ENCODE data around the gene RHBDD1. TPM values are rescaled to one million over a fixed set of nuclear protein-coding genes. Genes with fewer than 3 reads are reported as not detected.
"Not testable (repeated sequence)": the region's sequence is repeated elsewhere in the genome, so short reads cannot be mapped to it uniquely, and the experiment has no call there.

The RHBDD1 gene
- total and polyA plus RNA-seq, 5 donors from 2014 or later, result 24.7 to 56.4 (median 27.4) TPM

- Histone ChIP-seq H3K4me3 (ENCODE audit: low read depth, low read length) (peak overlapping the region; percentile 98), H3K36me3 (ENCODE audit: control insufficient read depth, insufficient read depth, low read length) (no peaks in the 10 kb centered on the region), H3K27ac (ENCODE audit: insufficient read depth, low read length, poor library complexity, severe bottlenecking) (peak overlapping the region; percentile 100), H3K27me3 (ENCODE audit: control insufficient read depth, insufficient read depth, low read length) (no peaks in the 10 kb centered on the region), H3K9me3 (ENCODE audit: control insufficient read depth in 2 of 2, low read length in 2 of 2) (no peaks in the 10 kb centered on the region), H3K4me1 (ENCODE audit: control insufficient read depth, insufficient read depth, low read length, poor library complexity, severe bottlenecking) (peaks cover 63% of the 10 kb centered on the region)
- Mint-ChIP-seq H3K27ac (peak overlapping the region; percentile 99 to 100 (median 100)), H3K27me3 (no peaks in the 10 kb centered on the region), H3K4me3 (peak overlapping the region; percentile 80 to 93 (median 88)), H3K4me1 (peaks cover 47 to 92% (median 69%) of the 10 kb centered on the region in 4 donors), H3K36me3 (peaks cover 20% of the 10 kb centered on the region), H3K9me3 (peaks cover 0 to 2% (median 0%) of the 10 kb centered on the region in 7 donors)
- DNase-seq, result peak in 1 of 3 donors; percentile 43
- ATAC-seq (ENCODE audit: low read depth in 2 of 2), result no peak
Measured at GRCh38 chr2:226838722-226839121, 2.9 kb downstream of the RHBDD1 start.

GRCh38 chr2:226839161-226839560 is 3.3 kb downstream of the RHBDD1 start:
- DNase-seq, result peak in 2 of 3 donors; percentile 41 to 47
- peak overlapping the region; percentile 80 to 93 (median 88) for H3K4me3 Mint-ChIP-seq
- Histone ChIP-seq H3K36me3 (ENCODE audit: control insufficient read depth, insufficient read depth, low read length) (no peaks in the 10 kb centered on the region), H3K4me1 (ENCODE audit: control insufficient read depth, insufficient read depth, low read length, poor library complexity, severe bottlenecking) (peaks cover 60% of the 10 kb centered on the region), H3K27me3 (ENCODE audit: control insufficient read depth, insufficient read depth, low read length) (no peaks in the 10 kb centered on the region), H3K27ac (ENCODE audit: insufficient read depth, low read length, poor library complexity, severe bottlenecking) (peak overlapping the region; percentile 100), H3K9me3 (ENCODE audit: control insufficient read depth in 2 of 2, low read length in 2 of 2) (no peaks in the 10 kb centered on the region), H3K4me3 (ENCODE audit: low read depth, low read length) (peak overlapping the region; percentile 98)
- H3K9me3 Mint-ChIP-seq, result peaks cover 0 to 2% (median 0%) of the 10 kb centered on the region in 7 donors
- peaks cover 43 to 91% (median 66%) of the 10 kb centered on the region in 4 donors for H3K4me1 Mint-ChIP-seq
- no peak for ATAC-seq (ENCODE audit: low read depth in 2 of 2)
- peak overlapping the region; percentile 99 to 100 (median 100) for H3K27ac Mint-ChIP-seq
- H3K27me3 Mint-ChIP-seq, result no peaks in the 10 kb centered on the region
- peaks cover 20% of the 10 kb centered on the region for H3K36me3 Mint-ChIP-seq

GRCh38 chr2:226839951-226840350 is 4.1 kb downstream of the RHBDD1 start:
- H3K4me1 ChIP-seq (ENCODE audit: control insufficient read depth, insufficient read depth, low read length, poor library complexity, severe bottlenecking), result peaks cover 54% of the 10 kb centered on the region

GRCh38 chr2:226843001-226843400 is 7.1 kb downstream of the RHBDD1 start:
- H3K27ac Mint-ChIP-seq, result peak overlapping the region in 2 of 3 donors; percentile 24 to 31
- H3K4me1 ChIP-seq (ENCODE audit: control insufficient read depth, insufficient read depth, low read length, poor library complexity, severe bottlenecking), result peaks cover 29% of the 10 kb centered on the region
- H3K36me3 Mint-ChIP-seq, result peaks cover 20% of the 10 kb centered on the region
- not testable (repeated sequence) for ATAC-seq (ENCODE audit: low read depth in 2 of 2); H3K27me3 ChIP-seq (ENCODE audit: control insufficient read depth, insufficient read depth, low read length); H3K27ac ChIP-seq (ENCODE audit: insufficient read depth, low read length, poor library complexity, severe bottlenecking); H3K9me3 ChIP-seq (ENCODE audit: control insufficient read depth in 2 of 2, low read length in 2 of 2); H3K36me3 ChIP-seq (ENCODE audit: control insufficient read depth, insufficient read depth, low read length); H3K27me3 Mint-ChIP-seq; H3K4me3 ChIP-seq (ENCODE audit: low read depth, low read length); DNase-seq; H3K9me3 Mint-ChIP-seq
- peaks cover 26 to 69% (median 62%) of the 10 kb centered on the region in 4 donors for H3K4me1 Mint-ChIP-seq
- H3K4me3 Mint-ChIP-seq, result peak overlapping the region in 2 of 4 donors; percentile 15 to 42

More at GRCh38 chr2:226839951-226840350, 4.1 kb downstream of the RHBDD1 start:
- peak in 2 of 3 donors; percentile 14 to 28 for DNase-seq
- Mint-ChIP-seq H3K4me3 (peak overlapping the region in 3 of 4 donors; percentile 80 to 92 (median 85)), H3K4me1 (peaks cover 39 to 88% (median 66%) of the 10 kb centered on the region in 4 donors), H3K27me3 (no peaks in the 10 kb centered on the region), H3K27ac (peak overlapping the region in 2 of 3 donors; percentile 100), H3K36me3 (peaks cover 20% of the 10 kb centered on the region), H3K9me3 (peaks cover 0 to 2% (median 0%) of the 10 kb centered on the region in 7 donors)
- peak overlapping the region; percentile 98 for H3K4me3 ChIP-seq (ENCODE audit: low read depth, low read length)
- H3K27ac ChIP-seq (ENCODE audit: insufficient read depth, low read length, poor library complexity, severe bottlenecking), result peak overlapping the region; percentile 100
- no peak for ATAC-seq (ENCODE audit: low read depth in 2 of 2)
- H3K9me3 ChIP-seq (ENCODE audit: control insufficient read depth in 2 of 2, low read length in 2 of 2), result no peaks in the 10 kb centered on the region
- no peaks in the 10 kb centered on the region for H3K36me3 ChIP-seq (ENCODE audit: control insufficient read depth, insufficient read depth, low read length)
- H3K27me3 ChIP-seq (ENCODE audit: control insufficient read depth, insufficient read depth, low read length), result no peaks in the 10 kb centered on the region

DNA sequence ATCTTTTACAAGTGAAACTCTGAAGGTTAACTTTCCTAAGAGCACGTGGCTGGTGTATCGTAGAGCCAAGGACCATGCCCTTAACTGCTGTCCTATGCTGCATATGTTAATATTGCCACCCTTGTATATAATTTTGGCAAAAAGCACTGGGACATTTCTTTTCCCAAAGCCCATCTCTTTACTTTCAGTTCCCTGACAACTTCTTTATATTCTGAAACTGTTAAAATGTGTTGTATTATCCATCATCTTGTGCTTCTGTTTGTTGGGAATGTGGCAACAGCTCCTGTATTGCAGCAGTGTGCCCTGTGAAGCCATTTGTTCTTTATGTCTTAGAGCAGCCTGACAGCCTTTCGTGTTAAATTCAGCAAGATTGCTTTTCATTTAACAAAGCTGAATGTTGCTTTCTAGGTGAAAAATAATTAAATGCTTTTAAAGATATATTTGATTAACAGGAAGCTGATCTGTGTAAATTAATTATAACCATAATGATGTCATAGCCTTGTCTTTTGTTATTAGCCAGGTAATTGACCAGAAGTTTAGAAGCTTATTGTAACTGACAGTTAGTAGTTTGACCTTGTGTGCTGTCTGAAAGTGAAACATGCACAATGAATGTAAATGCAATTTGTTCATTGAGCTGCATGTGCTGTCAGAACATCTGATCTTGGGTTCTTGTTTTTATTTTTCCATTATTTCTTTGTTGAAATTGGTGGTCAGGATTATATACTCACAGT is 9.7 kb downstream of the RHBDD1 start:
- Histone ChIP-seq H3K9me3 (ENCODE audit: control insufficient read depth in 2 of 2, low read length in 2 of 2) (no peaks in the 10 kb centered on the region), H3K27me3 (ENCODE audit: control insufficient read depth, insufficient read depth, low read length) (no peaks in the 10 kb centered on the region), H3K27ac (ENCODE audit: insufficient read depth, low read length, poor library complexity, severe bottlenecking) (no peak overlapping the region), H3K4me3 (ENCODE audit: low read depth, low read length) (no peak overlapping the region), H3K4me1 (ENCODE audit: control insufficient read depth, insufficient read depth, low read length, poor library complexity, severe bottlenecking) (peaks cover 4% of the 10 kb centered on the region), H3K36me3 (ENCODE audit: control insufficient read depth, insufficient read depth, low read length) (no peaks in the 10 kb centered on the region)
- no peak overlapping the region for H3K27ac Mint-ChIP-seq
- ATAC-seq (ENCODE audit: low read depth in 2 of 2), result no peak
- H3K36me3 Mint-ChIP-seq, result peaks cover 22% of the 10 kb centered on the region
- no peaks in the 10 kb centered on the region for H3K27me3 Mint-ChIP-seq
- peaks cover 10 to 49% (median 46%) of the 10 kb centered on the region in 4 donors for H3K4me1 Mint-ChIP-seq
- H3K9me3 Mint-ChIP-seq, result peaks cover 0 to 2% (median 0%) of the 10 kb centered on the region in 7 donors
- no peak for DNase-seq
- H3K4me3 Mint-ChIP-seq, result no peak overlapping the region

DNA sequence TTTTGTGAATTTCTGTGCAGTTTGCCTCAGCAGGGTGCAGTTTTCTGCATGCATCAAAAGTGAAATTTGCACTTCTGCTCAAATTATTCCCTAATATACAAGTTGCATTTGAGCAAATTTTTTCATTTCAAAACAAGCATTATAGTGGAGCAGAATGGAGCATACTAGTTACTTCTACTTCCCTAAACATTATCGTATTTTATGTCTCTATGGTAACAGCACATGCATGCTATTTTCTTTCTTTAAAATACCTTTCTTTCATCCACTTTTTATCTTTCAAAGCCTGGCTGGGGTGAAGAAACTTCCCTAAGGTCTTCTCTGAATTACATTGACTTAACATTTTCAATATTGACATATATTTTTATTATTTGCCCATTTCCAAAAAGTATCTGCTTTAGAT is 11.2 kb downstream of the RHBDD1 start:
- no peak for DNase-seq
- H3K4me1 ChIP-seq (ENCODE audit: control insufficient read depth, insufficient read depth, low read length, poor library complexity, severe bottlenecking), result no peaks in the 10 kb centered on the region
- H3K4me3 Mint-ChIP-seq, result no peak overlapping the region
- H3K27me3 Mint-ChIP-seq, result no peaks in the 10 kb centered on the region
- H3K27me3 ChIP-seq (ENCODE audit: control insufficient read depth, insufficient read depth, low read length), result no peaks in the 10 kb centered on the region
- H3K9me3 ChIP-seq (ENCODE audit: control insufficient read depth in 2 of 2, low read length in 2 of 2), result no peaks in the 10 kb centered on the region
- ATAC-seq (ENCODE audit: low read depth in 2 of 2), result no peak
- H3K36me3 Mint-ChIP-seq, result peaks cover 24% of the 10 kb centered on the region
- H3K36me3 ChIP-seq (ENCODE audit: control insufficient read depth, insufficient read depth, low read length), result peaks cover 2% of the 10 kb centered on the region
- H3K27ac Mint-ChIP-seq, result no peak overlapping the region
- no peak overlapping the region for H3K4me3 ChIP-seq (ENCODE audit: low read depth, low read length)
- H3K9me3 Mint-ChIP-seq, result peaks cover 0 to 2% (median 0%) of the 10 kb centered on the region in 7 donors
- peaks cover 10 to 47% (median 36%) of the 10 kb centered on the region in 4 donors for H3K4me1 Mint-ChIP-seq
- H3K27ac ChIP-seq (ENCODE audit: insufficient read depth, low read length, poor library complexity, severe bottlenecking), result no peak overlapping the region

- ATAC-seq (ENCODE audit: low read depth in 2 of 2) (no peak), DNase-seq (no peak)
- Mint-ChIP-seq H3K27ac (no peak overlapping the region), H3K9me3 (peaks cover 0 to under 1% (median 0%) of the 10 kb centered on the region in 7 donors), H3K4me3 (no peak overlapping the region), H3K27me3 (no peaks in the 10 kb centered on the region), H3K4me1 (peaks cover 10 to 45% (median 32%) of the 10 kb centered on the region in 4 donors), H3K36me3 (peaks cover 22% of the 10 kb centered on the region)
- Histone ChIP-seq H3K9me3 (ENCODE audit: control insufficient read depth in 2 of 2, low read length in 2 of 2) (no peaks in the 10 kb centered on the region), H3K36me3 (ENCODE audit: control insufficient read depth, insufficient read depth, low read length) (peaks cover 6% of the 10 kb centered on the region), H3K4me3 (ENCODE audit: low read depth, low read length) (no peak overlapping the region), H3K27ac (ENCODE audit: insufficient read depth, low read length, poor library complexity, severe bottlenecking) (no peak overlapping the region), H3K4me1 (ENCODE audit: control insufficient read depth, insufficient read depth, low read length, poor library complexity, severe bottlenecking) (no peaks in the 10 kb centered on the region), H3K27me3 (ENCODE audit: control insufficient read depth, insufficient read depth, low read length) (no peaks in the 10 kb centered on the region)
Measured at GRCh38 chr2:226847511-226847910, 11.7 kb downstream of the RHBDD1 start.

All from CD4-positive, CD25-positive, alpha-beta regulatory T cell (primary cell).